Astrocyte of the spinal cord (primary cell): Measurements from ENCODE around the gene MYB.

Experiments used
- DNase-seq: peaks from one replicate; pipeline ENCODE4 v3.0.0; 2011; ENCODE audit warnings: low read depth, low spot score
- H3K4me3 ChIP-seq: 2 replicates; pipeline ENCODE4 v1.5.1; 2011; ENCODE audit warnings: low read depth, mild to moderate bottlenecking, low read length, moderate library complexity
- CTCF ChIP-seq: IDR thresholded peaks from 2 replicates; pipeline ENCODE4 v1.5.1; 2012; ENCODE audit warnings: low read depth, mild to moderate bottlenecking, low read length, inconsistent platforms
- in situ Hi-C: cut with HindIII; loops from 2 replicates; pipeline ENCODE4 v1.10.0; 2017; ENCODE audit warnings: low sequenced_read_pairs

Gene MYB

DNA sequence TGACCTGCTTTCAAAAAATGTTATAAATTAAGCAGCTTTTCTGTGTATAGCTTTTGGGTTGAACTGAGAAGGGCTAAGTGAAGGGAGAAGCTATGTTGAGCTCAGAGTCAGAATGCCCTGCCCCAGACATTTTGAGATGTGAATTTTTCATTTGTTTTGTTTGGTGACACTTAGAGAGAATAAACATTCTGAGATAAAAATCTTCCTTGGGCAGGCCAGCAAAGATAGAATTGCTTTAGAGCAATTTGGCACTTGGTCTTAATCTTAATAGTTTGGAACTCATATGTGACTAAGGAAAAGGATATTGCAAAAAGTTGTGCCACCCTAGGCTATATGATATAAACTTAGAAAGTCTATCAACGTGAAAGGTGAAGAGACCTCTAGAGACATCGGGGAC is 30.2 kb downstream of the MYB start:
- no peak for DNase-seq
- H3K4me3 ChIP-seq, result no peak overlapping the region

DNA sequence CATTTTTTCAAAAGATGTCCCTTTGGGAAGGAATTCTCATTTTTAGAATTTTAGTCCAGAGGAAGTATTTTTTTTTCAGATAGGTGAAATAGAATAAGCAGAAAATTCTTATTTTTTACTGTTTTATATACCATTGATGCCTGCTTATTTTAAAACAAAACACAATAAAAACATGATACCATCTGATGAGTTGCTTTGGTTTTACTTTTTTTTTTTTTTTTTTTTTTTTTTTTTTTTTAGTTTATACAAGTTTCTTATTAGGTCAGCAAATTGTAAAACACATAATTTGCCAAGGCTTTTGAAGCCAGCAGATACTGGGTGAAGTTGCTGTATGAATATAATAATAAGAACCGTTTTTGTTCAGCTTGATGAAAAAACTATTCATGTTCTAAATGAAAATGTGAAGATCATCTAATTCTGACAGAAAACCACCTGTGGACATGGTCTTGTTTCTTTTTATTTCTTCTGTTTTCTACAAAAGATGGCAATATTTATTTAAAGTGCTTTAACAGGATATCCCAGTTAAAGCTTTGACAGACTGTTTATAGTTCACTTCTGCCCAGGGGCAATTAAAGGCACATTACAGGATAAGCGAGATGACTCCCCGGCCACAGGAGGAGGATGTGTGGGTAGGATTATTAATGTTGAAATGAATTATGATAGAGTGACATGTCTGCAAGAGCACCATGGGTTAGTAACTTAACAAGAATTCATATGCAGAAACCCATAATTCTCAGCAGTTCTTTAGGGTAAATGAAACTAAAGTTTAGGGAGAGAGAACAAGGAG is 31.1 kb downstream of the MYB start:
- TF ChIP-seq CTCF, result no peak
- in situ Hi-C loops, result no loop called here
- no peak overlapping the region for H3K4me3 ChIP-seq
- peak; percentile 26 for DNase-seq

More for the DNA sequence above, 30.2 kb downstream of the MYB start:
- no peak for TF ChIP-seq CTCF
- in situ Hi-C loops, result no loop called here

- no peak for TF ChIP-seq CTCF
- in situ Hi-C loops, result no loop called here
- no peak overlapping the region for H3K4me3 ChIP-seq
- DNase-seq, result peak; percentile 34
These were observed 31.8 kb downstream of the MYB start for GRCh38 chr6:135212935-135213334.

DNA sequence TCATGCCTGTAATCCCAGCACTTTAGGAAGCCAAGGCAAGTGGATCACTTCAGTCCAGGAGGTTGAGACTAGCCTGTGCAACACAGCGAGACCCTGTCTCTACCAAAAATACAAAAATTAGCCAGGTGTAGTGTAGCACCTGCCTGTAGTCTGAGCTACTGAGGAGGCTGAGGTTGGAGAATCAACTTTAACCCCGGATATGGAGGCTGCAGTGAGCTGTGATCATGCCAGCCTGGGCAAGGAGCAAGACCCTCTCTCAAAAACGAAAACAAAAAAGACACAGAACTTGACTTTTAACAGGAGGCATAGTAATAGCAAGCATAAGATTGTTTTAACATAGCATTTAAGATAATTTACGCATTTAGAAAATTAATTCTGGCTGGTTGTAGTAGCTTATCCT is 32.5 kb downstream of the MYB start:
- in situ Hi-C loops, result no loop called here
- TF ChIP-seq CTCF, result no peak
- no peak overlapping the region for H3K4me3 ChIP-seq
- DNase-seq, result no peak

DNA sequence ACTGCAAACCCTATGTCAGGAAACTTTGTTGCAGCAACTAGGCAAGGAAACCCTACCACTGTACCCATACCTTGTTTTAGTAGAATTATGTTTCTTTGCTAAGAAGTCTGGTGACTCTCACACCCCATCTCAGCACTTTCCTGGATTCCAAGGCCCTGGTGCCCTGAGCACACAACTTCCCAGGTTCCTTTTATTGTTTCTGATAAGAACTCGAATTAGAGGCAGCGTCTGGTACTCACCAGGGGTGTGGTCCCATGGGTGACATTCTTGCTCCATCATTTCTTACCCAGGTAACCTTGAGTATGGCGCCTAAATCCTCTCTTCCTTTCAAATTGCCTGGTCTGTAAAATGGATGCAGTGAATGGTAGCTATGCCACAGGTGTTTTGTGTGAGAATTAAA is 34.1 kb downstream of the MYB start:
- in situ Hi-C loops, result no loop called here

GRCh38 chr6:135215563-135215962 is 34.5 kb downstream of the MYB start:
- DNase-seq, result no peak
- no peak overlapping the region for H3K4me3 ChIP-seq
- in situ Hi-C loops, result no loop called here
- no peak for TF ChIP-seq CTCF

More for the DNA sequence above, 34.1 kb downstream of the MYB start:
- no peak for TF ChIP-seq CTCF
- no peak for DNase-seq
- no peak overlapping the region for H3K4me3 ChIP-seq

GRCh38 chr6:135217663-135218062 is 36.6 kb downstream of the MYB start:
- TF ChIP-seq CTCF, result no peak
- in situ Hi-C loops, result no loop called here
- H3K4me3 ChIP-seq, result no peak overlapping the region
- no peak for DNase-seq
